ENCODE measurements around the gene FUBP1. TPM values are rescaled to one million over a fixed set of nuclear protein-coding genes. Genes with fewer than 3 reads are reported as not detected.

The FUBP1 gene, protein sequence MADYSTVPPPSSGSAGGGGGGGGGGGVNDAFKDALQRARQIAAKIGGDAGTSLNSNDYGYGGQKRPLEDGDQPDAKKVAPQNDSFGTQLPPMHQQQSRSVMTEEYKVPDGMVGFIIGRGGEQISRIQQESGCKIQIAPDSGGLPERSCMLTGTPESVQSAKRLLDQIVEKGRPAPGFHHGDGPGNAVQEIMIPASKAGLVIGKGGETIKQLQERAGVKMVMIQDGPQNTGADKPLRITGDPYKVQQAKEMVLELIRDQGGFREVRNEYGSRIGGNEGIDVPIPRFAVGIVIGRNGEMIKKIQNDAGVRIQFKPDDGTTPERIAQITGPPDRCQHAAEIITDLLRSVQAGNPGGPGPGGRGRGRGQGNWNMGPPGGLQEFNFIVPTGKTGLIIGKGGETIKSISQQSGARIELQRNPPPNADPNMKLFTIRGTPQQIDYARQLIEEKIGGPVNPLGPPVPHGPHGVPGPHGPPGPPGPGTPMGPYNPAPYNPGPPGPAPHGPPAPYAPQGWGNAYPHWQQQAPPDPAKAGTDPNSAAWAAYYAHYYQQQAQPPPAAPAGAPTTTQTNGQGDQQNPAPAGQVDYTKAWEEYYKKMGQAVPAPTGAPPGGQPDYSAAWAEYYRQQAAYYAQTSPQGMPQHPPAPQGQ
- 99.4 to 146 TPM (median 115 TPM) in 5 replicates for total RNA-seq (2022; extraction: Qiagen RNA extraction; ENCODE audit: low read depth)

DNA sequence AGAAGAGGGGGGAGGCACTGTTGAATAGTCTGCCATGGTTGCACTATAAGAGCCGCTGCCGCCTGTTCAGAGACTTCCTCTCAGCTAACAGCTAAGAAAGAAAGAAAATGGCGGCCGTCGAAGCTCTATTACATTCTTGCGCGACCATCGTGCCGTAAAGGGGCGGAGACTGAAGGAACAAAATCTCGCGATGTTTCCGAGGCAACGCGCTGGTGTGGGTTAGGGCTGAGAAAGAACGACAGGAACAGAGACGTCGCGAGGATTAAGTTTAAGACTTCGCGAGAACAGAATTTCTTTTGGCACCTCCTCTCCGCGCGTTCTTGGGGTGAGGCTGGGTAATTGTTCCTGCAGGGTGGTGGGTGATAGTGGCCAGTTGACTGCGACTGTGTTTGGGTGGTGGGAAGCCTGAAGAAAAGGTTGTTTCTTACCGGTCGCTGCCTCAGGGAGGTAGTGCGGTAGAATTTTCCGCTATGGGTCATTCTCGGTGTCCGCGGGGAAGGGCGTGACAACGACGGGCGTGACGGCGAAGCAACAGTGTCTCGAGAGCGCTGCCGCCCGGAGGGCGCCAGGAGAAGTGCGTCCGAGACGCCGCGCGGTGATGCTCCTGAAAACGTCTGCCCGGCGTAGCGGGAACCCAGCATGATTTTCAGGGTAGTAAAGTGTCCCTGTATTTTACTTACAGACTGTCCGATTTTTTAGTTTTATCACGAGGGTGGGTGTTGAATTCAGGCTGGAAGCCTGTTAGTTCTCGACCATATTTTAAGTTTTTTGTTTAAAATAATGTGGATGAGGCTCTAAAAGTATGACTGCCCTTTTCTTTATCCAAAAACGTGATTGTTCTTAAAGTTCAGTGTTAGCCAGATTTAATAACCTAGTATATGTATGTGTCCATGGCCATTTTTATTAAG lies at the start of gene FUBP1:
FUBP1 (minus strand) TSS at position 104 of the 908 bp plus-strand sequence; CDS start at position 36, 68 bp downstream.

DNA sequence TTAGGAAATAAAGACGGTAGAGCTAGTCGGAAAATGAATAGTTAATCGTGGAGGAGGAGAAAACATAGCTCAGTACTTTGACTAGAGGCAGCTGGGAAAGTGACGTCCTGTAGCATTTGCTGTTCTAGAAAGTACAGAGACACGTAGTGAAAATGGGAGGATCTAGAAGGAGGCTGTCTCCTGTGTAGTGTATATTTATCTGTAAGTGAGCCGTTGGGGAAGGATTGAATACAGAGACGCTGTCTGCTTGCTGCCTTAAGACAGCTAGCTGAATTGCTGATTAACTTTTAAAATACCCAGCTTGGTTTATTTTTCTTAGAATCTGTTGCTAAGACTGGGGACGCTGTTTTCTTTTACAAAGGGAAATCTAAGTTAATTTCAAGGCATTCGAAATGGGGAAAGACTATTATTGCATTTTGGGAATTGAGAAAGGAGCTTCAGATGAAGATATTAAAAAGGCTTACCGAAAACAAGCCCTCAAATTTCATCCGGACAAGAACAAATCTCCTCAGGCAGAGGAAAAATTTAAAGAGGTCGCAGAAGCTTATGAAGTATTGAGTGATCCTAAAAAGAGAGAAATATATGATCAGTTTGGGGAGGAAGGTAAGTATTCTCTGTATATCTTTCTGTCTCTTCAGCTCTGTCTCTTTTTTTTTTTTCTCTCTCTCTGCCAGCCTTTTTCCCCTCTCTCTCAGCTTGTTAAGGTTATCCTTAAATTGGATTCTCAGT lies 26.0 kb upstream of the FUBP1 start, which contains the start of gene DNAJB4:
DNAJB4 (plus strand) TSS at position 221 of the 729 bp plus-strand sequence; CDS start at position 393, 172 bp downstream.

Other genes with a start within 250 kb of the FUBP1 start
- 9.1 to 20.0 TPM (median 18.7 TPM) in 5 replicates for gene USP33, start 219.2 kb downstream of the FUBP1 start, total RNA-seq (2022; extraction: Qiagen RNA extraction; ENCODE audit: low read depth)
- 2.4 to 6.6 TPM (median 6.0 TPM) in 5 replicates for gene MIGA1, start 199.4 kb downstream of the FUBP1 start, total RNA-seq (2022; extraction: Qiagen RNA extraction; ENCODE audit: low read depth)
- gene NEXN, start 90.4 kb downstream of the FUBP1 start, total RNA-seq (2022; extraction: Qiagen RNA extraction; ENCODE audit: low read depth), result 5.1 to 9.9 TPM (median 6.2 TPM) in 5 replicates
- gene DNAJB4, start 25.9 kb upstream of the FUBP1 start, total RNA-seq (2022; extraction: Qiagen RNA extraction; ENCODE audit: low read depth), result 23.9 to 39.0 TPM (median 29.1 TPM) in 5 replicates
- gene GIPC2, start 66.9 kb upstream of the FUBP1 start, total RNA-seq (2022; extraction: Qiagen RNA extraction; ENCODE audit: low read depth), result 0.02 to 0.06 TPM (median 0.05 TPM) in 4 of 5 replicates, not detected in the other